GM21717 (cell line): Measurements from ENCODE around the gene ZCCHC18.

Experiments used
- ATAC-seq: cut with Tn5 transposase; IDR thresholded peaks from one replicate; pipeline ENCODE4 v1.9.1; 2021; ENCODE audit warnings: mild to moderate bottlenecking, moderate library complexity; ENCODE audit not compliant: unreplicated experiment

ZCCHC18 gene

DNA sequence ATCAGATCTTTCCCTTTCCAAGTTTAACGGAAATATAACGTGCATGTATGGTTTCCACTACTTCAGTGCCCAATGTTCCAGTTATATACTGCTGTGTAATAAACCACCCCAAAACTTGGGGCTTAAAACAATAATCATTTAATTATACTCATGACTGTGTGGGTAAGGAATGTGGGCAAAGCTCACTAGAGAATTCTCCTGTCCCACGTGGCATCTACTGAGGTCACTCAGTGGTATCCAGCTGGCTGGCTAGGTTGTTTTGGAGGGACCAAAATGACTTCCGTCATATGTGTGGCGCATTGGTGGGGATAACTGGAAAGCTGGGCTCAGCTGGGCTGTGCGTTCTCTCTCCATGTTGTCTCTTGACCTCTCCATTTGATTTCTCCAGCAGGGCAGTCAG is 18.5 kb downstream of the ZCCHC18 start:
- ATAC-seq: no peak

GRCh38 chrX:104134583-104135261 is 22.4 kb downstream of the ZCCHC18 start:
- no peak for ATAC-seq

DNA sequence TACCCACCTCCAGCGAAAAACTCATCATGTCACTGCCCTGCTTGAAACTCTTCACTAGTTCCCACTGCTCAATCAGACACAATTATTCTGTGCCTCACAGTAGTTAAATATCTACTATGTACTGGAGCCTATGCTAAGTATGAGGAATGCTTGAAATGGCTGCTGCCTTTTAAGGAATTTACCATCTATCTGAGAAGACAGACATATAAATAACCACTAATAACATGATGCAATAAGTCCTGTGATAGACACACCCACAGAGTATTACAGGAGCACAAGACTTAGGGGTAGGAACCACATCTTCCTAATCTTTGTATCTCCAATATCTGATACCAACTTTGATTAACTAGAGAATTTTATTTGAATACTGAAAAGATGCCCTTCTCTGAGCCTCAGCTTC is 23.4 kb downstream of the ZCCHC18 start:
- ATAC-seq: no peak

DNA sequence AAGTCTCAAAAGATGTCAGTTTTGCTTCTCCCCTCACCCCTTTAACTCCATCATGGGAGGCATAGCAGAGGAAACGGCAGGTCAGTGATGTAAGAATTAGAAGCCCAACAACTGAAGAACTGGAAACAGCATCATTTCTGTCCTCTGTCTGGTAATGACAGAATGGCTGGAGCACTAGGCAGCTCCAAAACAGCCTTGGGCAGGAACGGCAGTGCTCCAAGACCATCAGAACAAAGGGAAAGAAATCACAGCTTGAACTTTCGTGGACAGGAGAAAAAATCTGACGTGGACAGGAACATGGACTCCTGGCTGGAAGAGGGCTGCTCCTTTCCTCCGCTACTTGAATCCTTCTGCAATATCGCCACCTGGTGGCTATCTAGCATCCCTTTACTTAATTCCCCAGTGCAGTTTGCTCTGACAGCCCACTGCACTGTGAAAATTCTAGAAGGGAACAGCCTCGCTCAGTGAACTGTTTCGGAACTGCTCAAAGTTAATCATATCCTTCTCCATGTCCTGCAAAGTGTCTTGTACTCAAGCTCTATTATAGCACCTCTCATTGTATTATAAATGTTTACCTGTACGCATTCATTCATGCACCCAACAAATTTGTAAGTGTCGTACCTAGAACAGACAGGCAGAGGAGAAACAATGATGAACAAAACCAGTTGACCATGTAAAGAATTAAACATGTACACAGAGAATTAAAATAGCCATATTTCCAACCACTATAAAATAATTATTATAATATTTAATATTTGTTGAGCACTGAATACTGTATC is 24.1 kb downstream of the ZCCHC18 start:
- ATAC-seq: peak; percentile 92

DNA sequence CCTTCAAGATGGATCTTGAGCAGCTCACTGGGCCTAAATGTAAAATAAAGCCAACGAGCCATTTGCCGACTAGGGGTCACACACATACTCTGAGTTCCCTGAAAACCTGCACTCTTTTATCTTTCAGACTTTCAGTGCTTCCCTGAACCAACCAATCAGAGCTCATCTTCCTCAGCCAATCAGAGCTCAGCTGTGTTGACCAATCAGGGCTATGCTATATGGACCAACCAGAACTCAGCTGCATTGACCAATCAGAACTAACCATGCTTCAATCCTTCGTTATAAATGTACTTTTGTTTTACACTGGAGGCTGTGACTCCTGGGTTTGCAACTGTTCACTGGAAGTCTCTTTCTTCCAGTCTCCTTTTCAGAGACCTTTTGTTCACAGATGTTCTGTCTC is 25.2 kb downstream of the ZCCHC18 start:
- ATAC-seq: no peak

DNA sequence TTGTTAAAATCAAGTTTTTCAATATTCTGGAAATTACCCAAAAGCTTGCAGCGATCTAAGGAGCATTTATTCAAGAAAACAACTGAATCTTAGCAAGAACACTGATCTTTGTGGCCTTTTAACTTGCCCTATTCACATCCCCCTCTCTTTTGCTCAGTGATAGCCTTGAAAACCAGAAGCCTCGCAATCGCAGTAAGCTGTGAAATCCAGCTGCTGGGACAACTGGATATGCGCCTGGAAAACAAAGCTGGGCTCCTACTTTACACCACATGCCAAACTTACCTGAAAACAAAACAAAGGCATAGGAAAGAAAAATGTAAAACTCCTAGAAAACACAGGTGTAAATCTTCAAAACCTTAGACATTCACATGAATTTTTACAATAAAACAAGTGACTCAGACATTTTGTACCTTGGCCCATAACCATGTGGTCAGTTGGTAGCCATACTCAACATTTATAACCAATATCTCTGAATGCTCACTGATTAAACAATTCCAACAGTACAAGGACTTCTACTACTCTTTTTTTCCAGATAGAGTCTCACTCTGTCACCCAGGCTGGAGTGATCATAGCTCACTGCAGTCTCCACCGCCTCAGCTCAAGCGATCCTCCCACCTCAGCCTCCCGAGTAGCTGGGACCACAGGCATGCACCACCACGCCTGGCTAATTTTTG is 28.9 kb downstream of the ZCCHC18 start:
- no peak for ATAC-seq

GRCh38 chrX:104151037-104151436 is 38.7 kb downstream of the ZCCHC18 start:
- no peak for ATAC-seq

DNA sequence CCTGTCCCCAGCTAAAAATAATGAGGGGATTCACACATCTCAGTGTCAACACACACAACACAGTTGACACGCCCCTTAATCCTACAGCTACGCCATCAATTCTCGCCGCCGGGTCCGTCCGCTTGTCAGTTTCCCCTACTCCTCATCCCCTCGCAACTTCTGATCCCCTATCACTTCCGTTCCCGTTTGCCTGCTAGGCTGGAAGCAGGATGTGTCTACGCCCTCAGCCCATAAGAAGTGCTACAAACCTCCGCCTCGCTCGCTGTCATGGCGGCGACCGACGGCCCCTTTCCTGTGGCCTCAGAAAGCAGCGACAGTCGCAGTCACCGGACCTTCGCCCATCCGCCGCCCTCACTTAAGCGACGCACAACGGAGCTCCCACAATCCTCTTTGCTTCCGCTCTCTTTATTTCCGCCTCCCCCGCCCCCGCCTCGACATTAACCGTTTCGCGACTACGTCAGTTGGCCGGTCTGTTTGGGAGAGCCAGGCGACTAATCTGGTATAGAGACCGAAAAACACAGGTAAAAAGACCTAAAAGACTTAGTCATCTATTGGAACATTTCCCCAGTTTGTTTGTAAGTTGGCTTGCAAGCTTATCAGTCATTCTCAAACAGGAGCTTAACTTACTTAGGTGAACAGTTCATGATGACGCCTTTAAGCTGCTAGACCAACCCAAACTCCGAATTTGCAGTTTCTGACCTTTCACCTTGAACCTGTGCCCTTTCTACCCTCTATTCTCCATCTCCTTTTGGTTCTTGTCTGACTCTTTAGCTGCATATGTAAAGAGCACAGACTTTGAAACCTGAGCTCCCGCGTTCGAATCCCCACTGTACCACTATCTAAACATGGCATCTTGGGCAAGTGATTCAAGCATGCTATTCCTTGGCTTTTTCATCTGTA is 44.6 kb downstream of the ZCCHC18 start, which contains the start of gene SLC25A53:
SLC25A53 (minus strand) TSS at position 380 of the 900 bp plus-strand sequence. CDS start 51,752 bp downstream, outside the sequence.
- peak; percentile 93 for ATAC-seq
